Right ventricle myocardium inferior (tissue), 1 donor: Measurements from ENCODE around the gene SERF2. TPM values are rescaled to one million over a fixed set of nuclear protein-coding genes. Genes with fewer than 3 reads are reported as not detected.
"Not testable (repeated sequence)": the region's sequence is repeated elsewhere in the genome, so short reads cannot be mapped to it uniquely, and the experiment has no call there.

Experiments used
- ATAC-seq: fragments of 200-7000 bp; cut with Tn5 transposase; one replicate; pipeline ENCODE4 v1.9.1; 2020; ENCODE audit warnings: mild to moderate bottlenecking, moderate library complexity
- DNase-seq: peaks from one replicate; pipeline ENCODE4 v3.0.0; 2021; ENCODE audit errors: missing footprints
- intact Hi-C: fragments of 100-400 bp; cut with DNase I; formaldehyde crosslinking; loops from one replicate; pipeline ENCODE4 v1.11.0; 2022
- long read RNA-seq: library from polyadenylated mRNA; unstranded; transcript quantifications from one replicate; pipeline ENCODE4 v2.0.0, GENCODE V29; 2021
- total RNA-seq: library from RNA; stranded (reverse); fragmentation: NEBNext Ultra II Directional; extraction: Animal tissue kit (Norgen Biotek cat#: 25700); gene quantifications from one replicate; pipeline ENCODE4 v1.2.1, GENCODE V29; 2021
- donor health status: DM: no; HTN: yes; CAD: no; lungs with severe emphysema.

The SERF2 gene
- 1,102 TPM for total RNA-seq
- long read RNA-seq, transcript SERF2-207 (2 exons, 582 nt) = minor isoform, 14 of 427 reads
- long read RNA-seq, transcript SERF2-202 (3 exons, 506 nt) = minor isoform, 6 of 427 reads
- long read RNA-seq, transcript SERF2-216 (2 exons, 1,030 nt) = minor isoform, 5 of 427 reads
- long read RNA-seq, transcript SERF2-201 (3 exons, 1,537 nt) = major isoform, 376 of 427 reads
- long read RNA-seq, partial matches to known transcripts = 11 of 427 reads
- long read RNA-seq, other reads (novel, unspliced or antisense) = 9 of 427 reads

DNA sequence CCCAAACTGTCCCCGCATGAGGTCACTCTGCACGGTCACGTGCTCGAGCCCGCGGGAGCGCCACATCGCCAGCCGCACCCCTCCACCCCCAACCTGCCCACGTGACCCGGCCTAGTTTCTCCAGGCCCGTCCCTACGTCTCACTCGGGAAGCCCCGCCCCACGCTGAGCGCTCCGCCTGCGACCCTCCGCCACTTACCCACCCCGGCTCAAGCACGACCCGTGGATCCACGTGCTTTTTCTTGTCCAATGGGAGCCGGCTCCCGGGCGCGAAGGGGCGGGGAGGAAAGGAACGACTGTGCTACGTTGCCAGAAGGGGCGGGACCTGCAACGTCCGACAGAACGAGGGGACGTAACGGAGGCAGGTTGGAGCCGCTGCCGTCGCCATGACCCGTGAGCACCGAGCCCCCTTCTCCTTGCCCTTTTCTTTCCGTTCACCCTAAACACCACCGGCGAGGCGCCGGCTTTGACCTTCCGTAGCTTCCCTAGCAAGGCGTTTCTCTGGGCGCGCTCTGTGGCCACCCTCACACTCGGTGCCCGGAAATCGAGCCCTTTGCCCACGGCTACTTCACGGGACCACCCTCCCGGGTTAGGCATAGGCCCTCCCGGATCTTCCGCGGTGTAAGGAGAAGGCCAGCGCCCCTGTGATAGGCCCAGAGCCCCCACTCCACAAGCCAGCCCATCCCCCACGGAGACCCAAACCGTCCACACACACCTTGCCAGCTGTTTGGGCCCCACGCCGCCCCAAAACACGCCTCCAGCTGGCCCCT is at the start of gene SERF2:
SERF2 (plus strand) TSS at position 328 of the 768 bp plus-strand sequence; CDS start at position 385, 57 bp downstream.
- intact Hi-C loops = loop anchor here (5.0 kb wide), 1 partner anchor 400 kb away; no protein-coding TSS in a partner anchor
- DNase-seq (peak; percentile 100), ATAC-seq (peak; percentile 97)

DNA sequence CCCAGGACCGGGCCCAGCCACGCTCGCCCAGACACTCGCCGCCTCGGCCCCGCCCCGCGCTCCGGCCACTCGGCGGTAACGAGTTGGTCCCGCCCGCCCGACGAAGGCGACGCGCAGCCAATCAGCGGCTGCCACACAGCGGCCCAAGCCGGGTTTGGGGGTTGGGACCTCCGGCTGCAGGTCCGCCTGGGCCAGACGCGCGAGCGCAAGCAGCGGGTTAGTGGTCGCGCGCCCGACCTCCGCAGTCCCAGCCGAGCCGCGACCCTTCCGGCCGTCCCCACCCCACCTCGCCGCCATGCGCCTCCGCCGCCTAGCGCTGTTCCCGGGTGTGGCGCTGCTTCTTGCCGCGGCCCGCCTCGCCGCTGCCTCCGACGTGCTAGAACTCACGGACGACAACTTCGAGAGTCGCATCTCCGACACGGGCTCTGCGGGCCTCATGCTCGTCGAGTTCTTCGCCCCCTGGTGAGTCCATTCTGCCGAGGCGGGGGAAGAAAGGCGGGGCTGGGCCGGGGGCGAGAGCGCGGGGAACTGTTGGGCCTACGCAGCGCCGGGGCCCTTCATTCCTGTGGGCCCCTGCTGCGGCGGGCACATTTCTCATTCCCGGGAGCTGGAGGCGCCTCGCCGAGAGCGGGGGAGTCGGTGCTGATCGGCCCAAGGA is 45.7 kb upstream of the SERF2 start, which contains the start of gene PDIA3:
PDIA3 (plus strand) TSS at position 194 of the 658 bp plus-strand sequence; CDS start at position 296, 102 bp downstream.
- DNase-seq = peak; percentile 97
- intact Hi-C loops = not testable (repeated sequence)
- ATAC-seq = peak; percentile 98

DNA sequence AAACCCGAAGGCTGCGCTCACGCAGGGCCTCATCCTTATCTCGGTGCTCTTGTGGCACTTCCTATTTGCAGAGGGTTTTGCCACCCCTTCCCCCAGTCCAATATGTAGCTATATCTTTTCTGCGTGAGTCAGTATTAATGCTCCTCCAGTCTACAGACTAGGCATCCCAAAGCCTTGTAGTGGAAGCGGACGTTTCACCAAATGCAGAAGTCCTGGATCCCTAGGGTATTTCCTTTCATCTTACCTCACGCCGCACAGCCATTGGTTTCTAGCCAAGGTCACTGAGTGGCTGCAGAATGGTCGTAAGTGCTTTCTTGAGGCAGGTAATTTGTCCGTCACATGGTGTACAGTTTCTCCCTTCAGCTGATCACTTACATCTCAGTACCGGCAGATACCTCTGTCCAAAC is 45.2 kb upstream of the SERF2 start:
- DNase-seq, intact Hi-C loops: not testable (repeated sequence)
- peak; percentile 4 for ATAC-seq

GRCh38 chr15:43748376-43748775 is 43.7 kb upstream of the SERF2 start:
- ATAC-seq (no peak), DNase-seq (no peak)
- intact Hi-C loops = no loop called here

GRCh38 chr15:43749690-43750345 is 42.3 kb upstream of the SERF2 start:
- no peak for ATAC-seq
- no peak for DNase-seq
- intact Hi-C loops = loop anchor here (10.0 kb wide), 1 partner anchor 65 kb away; no protein-coding TSS in a partner anchor

DNA sequence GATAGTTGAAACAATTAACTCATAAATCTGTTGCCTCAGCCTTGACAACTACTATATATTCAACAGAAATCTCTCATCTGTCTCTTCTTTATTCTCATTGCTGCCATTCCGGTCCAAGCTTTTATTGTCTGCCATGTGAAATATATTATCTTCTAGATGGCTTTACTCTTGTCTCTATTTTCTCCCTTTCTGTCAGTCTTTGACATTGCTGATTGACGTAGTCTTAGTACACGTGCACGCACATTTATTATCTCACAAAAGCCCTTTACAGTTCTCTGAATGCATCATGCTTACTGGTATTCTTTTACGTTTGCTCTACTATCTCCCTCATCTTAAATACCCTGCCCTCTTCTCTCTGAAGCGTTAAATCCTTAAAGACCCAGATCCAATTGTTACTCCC is 40.2 kb upstream of the SERF2 start:
- ATAC-seq (no peak), DNase-seq (no peak)
- intact Hi-C loops = loop anchor here (10.0 kb wide), 1 partner anchor 63 kb away; no protein-coding TSS in a partner anchor

- DNase-seq (no peak), ATAC-seq (no peak)
- intact Hi-C loops = no loop called here
Measured at GRCh38 chr15:43762824-43763223, 29.3 kb upstream of the SERF2 start.

DNA sequence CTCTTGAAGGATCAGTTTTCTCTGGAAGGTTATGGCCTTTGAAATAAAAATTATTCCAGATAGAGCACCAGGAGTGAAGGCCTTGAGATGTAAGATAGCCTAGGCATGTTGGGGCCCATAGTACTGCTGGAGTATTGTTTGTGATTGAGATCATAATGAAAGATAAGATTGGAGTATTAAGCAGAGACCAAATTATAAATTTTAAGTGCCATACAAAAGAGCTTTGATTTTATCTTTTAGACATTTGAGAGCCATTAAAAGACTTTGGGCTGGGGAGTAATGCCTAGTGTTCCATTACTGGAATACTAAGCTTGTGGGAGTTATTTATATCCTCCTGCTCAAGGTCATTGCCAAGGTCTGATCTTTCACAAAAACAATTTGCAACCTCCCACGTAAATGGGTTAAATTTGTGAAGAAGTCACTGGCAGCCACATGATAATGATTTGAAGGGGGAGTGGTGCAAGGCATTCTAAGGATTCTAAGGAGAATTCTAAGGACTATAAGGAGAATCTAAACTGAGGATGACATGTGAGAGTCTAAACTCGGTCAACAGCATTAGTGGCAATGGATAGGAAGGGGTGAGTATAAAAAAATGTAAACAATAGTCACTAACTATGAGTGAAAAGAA is 28.2 kb upstream of the SERF2 start:
- intact Hi-C loops = no loop called here
- DNase-seq (no peak), ATAC-seq (no peak)

GRCh38 chr15:43769584-43770228 is 22.4 kb upstream of the SERF2 start:
- DNase-seq = peak; percentile 69
- ATAC-seq = no peak
- intact Hi-C loops = loop anchor here (10.0 kb wide), 1 partner anchor 55 kb away; the partner anchor contains the start of genes MFAP1 and WDR76

DNA sequence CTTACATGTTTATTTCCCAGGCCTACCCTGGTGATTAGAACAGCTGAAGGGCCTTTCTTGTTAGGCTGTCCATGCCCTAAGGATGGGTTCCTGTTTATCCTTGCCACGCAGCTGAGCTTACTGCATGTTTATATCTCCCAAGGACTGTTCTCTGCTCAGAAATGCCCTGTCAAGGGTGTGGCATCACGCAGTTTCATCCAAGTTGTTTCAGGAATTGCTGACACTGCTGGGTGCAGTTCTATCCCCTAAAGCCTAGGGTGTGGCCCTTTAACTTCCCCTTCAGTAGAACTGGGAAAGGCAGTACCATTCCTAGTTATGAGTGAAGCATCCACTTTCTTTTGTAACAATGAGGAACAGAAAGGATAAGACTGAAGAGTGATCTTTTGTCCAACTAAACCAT is 20.3 kb upstream of the SERF2 start:
- ATAC-seq (peak; percentile 49), DNase-seq (no peak)
- intact Hi-C loops = loop anchor here (10.0 kb wide), 1 partner anchor 53 kb away; the partner anchor contains the start of genes MFAP1 and WDR76

DNA sequence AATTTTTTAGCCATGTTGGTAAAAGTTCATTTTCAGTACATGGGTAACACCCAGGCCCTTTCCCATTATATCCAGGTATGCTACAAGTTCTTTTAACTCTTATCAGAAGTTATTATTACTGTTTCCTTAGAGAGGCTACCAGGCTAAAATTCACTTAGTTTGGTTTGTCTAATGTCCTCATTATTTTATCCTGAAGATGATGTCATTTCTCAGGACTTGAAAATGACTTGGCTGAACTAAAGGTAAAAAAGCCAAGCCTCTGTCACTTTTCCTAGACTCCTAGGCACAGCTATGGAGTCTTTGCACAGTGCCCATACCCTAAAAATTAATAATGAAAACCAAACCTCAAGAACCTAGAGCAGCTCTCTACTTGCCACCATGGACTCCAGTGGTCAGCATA is 19.5 kb upstream of the SERF2 start:
- ATAC-seq (no peak), DNase-seq (no peak)
- intact Hi-C loops = loop anchor here (10.0 kb wide), 1 partner anchor 52 kb away; the partner anchor contains the start of genes MFAP1 and WDR76

DNA sequence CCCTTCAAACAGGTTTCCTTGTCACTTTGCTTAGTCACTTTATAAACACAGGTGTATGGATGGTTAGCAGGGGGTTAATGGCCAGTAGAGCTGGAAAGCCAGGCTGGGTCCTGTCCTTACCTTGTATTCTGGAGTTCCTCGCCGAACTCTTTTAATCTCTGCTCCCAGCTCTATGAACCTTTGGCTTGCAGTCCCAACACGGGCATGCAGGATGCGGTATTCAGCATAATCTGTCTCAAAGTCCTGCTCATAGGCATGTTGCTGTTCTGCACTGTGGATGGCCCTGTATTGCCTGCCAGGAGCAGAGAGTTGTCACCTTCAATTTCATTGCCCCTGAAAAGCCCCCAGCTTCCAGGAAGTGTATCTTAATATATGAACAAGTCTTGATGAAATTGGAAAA is 18.1 kb upstream of the SERF2 start:
- intact Hi-C loops = loop anchor here (10.0 kb wide), 1 partner anchor 51 kb away; the partner anchor contains the start of genes MFAP1 and WDR76
- ATAC-seq = no peak
- DNase-seq = no peak

GRCh38 chr15:43775411-43775965 is 16.6 kb upstream of the SERF2 start:
- intact Hi-C loops = loop anchor here (10.0 kb wide), 1 partner anchor 49 kb away; the partner anchor contains the start of genes MFAP1 and WDR76
- ATAC-seq (no peak), DNase-seq (no peak)

DNA sequence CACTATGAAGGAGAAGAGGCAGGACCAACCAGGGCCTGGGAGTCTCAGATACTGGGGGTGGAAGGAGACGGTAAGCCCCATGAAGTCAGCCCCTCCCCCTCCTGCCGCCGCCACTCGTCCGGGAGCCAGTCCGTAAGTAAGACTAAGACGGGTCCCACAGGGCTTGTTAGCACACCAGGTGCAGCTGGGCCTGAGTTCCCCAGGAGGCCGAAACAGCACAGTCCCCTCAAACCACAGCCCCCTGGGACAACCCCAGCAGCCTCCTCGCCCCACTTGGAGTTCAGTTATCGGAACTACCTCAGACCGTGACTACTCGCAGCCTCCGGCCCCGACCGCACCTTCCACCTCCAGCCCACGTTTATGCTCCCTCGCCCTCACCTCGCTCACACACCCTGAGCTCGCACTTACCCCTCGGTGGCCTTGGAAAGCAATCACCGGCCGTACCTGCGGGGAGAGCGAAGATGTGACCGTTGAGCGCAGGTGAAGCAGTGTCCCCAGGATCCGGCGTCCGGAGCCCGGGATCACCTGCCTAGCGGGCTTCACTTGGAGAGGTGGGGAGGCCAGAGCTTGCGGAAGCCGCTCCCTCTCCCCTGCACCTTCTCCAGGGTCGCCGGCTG is 15.9 kb upstream of the SERF2 start:
- no peak for DNase-seq
- intact Hi-C loops = loop anchor here (10.0 kb wide), 1 partner anchor 49 kb away; the partner anchor contains the start of genes MFAP1 and WDR76
- ATAC-seq = no peak

- ATAC-seq = peak; percentile 88
- intact Hi-C loops = loop anchor here (10.0 kb wide), 1 partner anchor 48 kb away; the partner anchor contains the start of genes MFAP1 and WDR76
- peak; percentile 91 for DNase-seq
Measured at GRCh38 chr15:43776718-43777266, 15.3 kb upstream of the SERF2 start, which contains the start of gene ELL3. Gene ELL3, minus strand, starts transcription at chr15:43776966. Its CDS starts 65 bp downstream, at chr15:43776901.

GRCh38 chr15:43777267-43777914 is 14.7 kb upstream of the SERF2 start:
- ATAC-seq (peak; percentile 85), DNase-seq (peak; percentile 85)
- intact Hi-C loops = loop anchor here (10.0 kb wide), 1 partner anchor 47 kb away; the partner anchor contains the start of genes MFAP1 and WDR76
